Placental epithelial cell (primary cell): Measurements from ENCODE around the gene ACACB. TPM values are rescaled to one million over a fixed set of nuclear protein-coding genes. Genes with fewer than 3 reads are reported as not detected.

Experiments used
- total RNA-seq: library from RNA; depleted of rRNA; stranded (reverse); fragments of >200 nt; gene quantifications from 2 replicates; pipeline ENCODE4 v1.2.3, GENCODE V29; 2012

The ACACB gene
- 7.9 and 12.6 TPM in 2 replicates for total RNA-seq

GRCh38 chr12:109115758-109116610 lies at the start of gene ACACB:
Gene ACACB, plus strand, starts transcription at chr12:109116587. Its CDS starts 22,819 bp downstream, at chr12:109139406.

GRCh38 chr12:109093022-109093918 lies 23.1 kb upstream of the ACACB start, which contains the start of gene ALKBH2:
Gene ALKBH2, minus strand, starts transcription at chr12:109093472. Its CDS starts 686 bp downstream, at chr12:109092786.

GRCh38 chr12:109097435-109098182 lies 18.8 kb upstream of the ACACB start, which contains the start of gene UNG:
Gene UNG, plus strand, starts transcription at chr12:109097597. Its CDS starts 83 bp downstream, at chr12:109097680.

GRCh38 chr12:109308534-109309380 lies 192.4 kb downstream of the ACACB start, which contains the start of gene FOXN4:
Gene FOXN4, minus strand, starts transcription at chr12:109309284. Its CDS starts 963 bp downstream, at chr12:109308321.

Other genes with a start within 250 kb of the ACACB start
- gene DAO, start 236.5 kb upstream of the ACACB start, total RNA-seq = not detected in 2 replicates
- not detected in 2 replicates for gene SVOP, start 95.5 kb upstream of the ACACB start, total RNA-seq
- 6.7 and 11.8 TPM in 2 replicates for gene USP30, start 64.0 kb upstream of the ACACB start, total RNA-seq
- gene ALKBH2, start 23.1 kb upstream of the ACACB start, total RNA-seq = 14.1 and 18.1 TPM in 2 replicates
- gene UNG, start 19.0 kb upstream of the ACACB start, total RNA-seq = 35.5 and 35.7 TPM in 2 replicates
- gene FOXN4, start 192.7 kb downstream of the ACACB start, total RNA-seq = not detected in 2 replicates
- gene MYO1H, start 231.3 kb downstream of the ACACB start, total RNA-seq = 0.76 and 1.2 TPM in 2 replicates